Large intestine (tissue), 3 donors: ENCODE data around the gene CCDC88C. TPM values are rescaled to one million over a fixed set of nuclear protein-coding genes. Genes with fewer than 3 reads are reported as not detected.
A peak's percentile ranks its signal among the peaks of the same experiment; 100 is the strongest.

ENCODE experiments used
- DNase-seq, 2 donors: peaks; one replicate each; pipeline versions ENCODE4 v3.0.0 to v3.0.0-alpha.2; 2013
- H3K27ac ChIP-seq: one replicate; pipeline ENCODE4 v1.5.1; 2013; ENCODE audit warnings: low read length
- H3K27me3 ChIP-seq: 2 replicates; pipeline ENCODE4 v1.6.1; 2013; ENCODE audit warnings: low read length; ENCODE audit not compliant: control insufficient read depth, insufficient read depth
- H3K36me3 ChIP-seq: 2 replicates; pipeline ENCODE4 v1.6.1; 2013; ENCODE audit warnings: low read length; ENCODE audit not compliant: control insufficient read depth, insufficient read depth
- H3K4me1 ChIP-seq: one replicate; pipeline ENCODE4 v1.6.1; 2013; ENCODE audit warnings: low read length; ENCODE audit not compliant: control insufficient read depth, insufficient read depth
- H3K4me3 ChIP-seq: one replicate; pipeline ENCODE4 v1.5.1; 2013; ENCODE audit warnings: low read length
- H3K9me3 ChIP-seq: one replicate; pipeline ENCODE4 v1.6.1; 2013; ENCODE audit warnings: mild to moderate bottlenecking, low read depth, low read length, moderate library complexity; ENCODE audit not compliant: control insufficient read depth
- WGBS: methylation state at CpG from one replicate; pipeline ENCODE4 v1.1.5; 2013; ENCODE audit warnings: low lambda C conversion rate; ENCODE audit not compliant: insufficient coverage; 5-methylcytosine and 5-hydroxymethylcytosine counted together
- polyA plus RNA-seq: library from polyadenylated mRNA; unstranded; fragments of 120-200 nt; gene quantifications from one replicate; pipeline ENCODE4 v1.2.1, GENCODE V29; 2013

Gene CCDC88C
- polyA plus RNA-seq, 1 donor: 28.0 TPM

DNA sequence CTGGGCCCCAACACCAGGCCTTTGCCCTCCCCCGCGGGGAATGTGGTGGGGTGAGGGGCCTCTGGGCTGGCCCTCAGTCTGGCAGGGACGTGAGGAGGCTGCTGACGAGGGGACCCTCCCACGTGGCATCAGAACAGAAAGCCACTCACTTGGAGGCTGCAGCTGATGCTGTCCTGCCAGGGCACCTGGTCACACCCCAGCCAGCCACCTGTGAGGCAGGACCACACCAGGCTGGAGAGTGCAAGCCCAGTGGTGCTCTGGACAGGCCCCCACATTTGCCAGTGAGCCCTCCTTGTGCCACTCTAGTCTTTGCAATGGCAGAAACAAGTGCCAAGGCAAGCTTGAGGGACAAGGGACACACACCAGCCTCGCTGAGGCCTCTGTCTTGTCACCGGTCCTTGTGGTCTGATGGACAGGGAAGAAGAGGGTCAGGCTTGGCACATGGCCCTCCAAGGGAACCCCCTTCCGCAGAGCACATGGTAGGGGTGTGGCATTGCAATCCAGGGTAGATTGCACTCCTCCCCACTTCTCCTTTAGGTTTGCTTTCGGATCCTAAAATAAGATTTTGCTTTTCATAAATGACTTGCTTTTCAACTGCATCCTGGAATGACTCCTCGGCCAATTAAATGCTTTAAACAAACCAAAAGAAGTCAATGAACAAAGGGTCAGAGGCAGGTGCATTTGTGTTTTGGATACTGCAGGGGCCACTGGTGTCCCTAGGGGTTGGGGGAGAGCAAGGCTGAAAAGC is 53.7 kb downstream of the CCDC88C start:
- Histone ChIP-seq H3K4me3 (no peak overlapping the region), H3K4me1 (peaks cover 11% of the 10 kb centered on the region), H3K27ac (no peak overlapping the region), H3K9me3 (no peaks in the 10 kb centered on the region), H3K36me3 (no peaks in the 10 kb centered on the region), H3K27me3 (no peaks in the 10 kb centered on the region)
- no CpG with 5 or more reads among the region's 10 CpGs for WGBS
- DNase-seq: no peak

DNA sequence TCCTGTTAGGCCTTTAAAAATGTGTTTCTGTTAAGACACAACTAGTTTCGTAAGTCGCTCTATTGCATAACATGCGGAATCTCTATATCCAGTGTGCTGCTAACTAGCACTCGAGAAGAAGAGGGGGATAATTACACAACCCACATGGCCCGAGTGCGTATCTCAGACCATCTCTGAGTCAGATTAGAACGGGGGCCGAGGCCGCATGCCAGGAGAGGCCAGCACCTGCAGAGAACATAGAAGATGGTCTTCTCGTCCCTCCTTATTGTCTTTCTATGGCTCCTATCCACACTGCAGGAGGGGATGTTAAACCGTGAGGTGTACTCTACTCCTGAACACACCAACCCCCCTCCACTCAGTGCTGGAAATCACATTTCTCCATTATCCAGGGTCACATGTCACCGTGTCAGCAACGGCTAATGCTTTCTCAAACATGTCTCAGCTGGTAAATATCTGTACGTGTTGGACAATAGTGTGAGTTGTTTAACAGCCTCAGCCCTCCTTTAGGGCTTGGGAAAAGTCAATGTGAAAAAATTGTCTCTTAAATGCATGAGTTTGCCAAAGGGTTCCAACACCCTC is 56.3 kb downstream of the CCDC88C start:
- peak; percentile 68 to 79 for DNase-seq
- Histone ChIP-seq H3K4me1 (peaks cover 13% of the 10 kb centered on the region), H3K36me3 (peaks cover 4% of the 10 kb centered on the region), H3K4me3 (no peak overlapping the region), H3K9me3 (no peaks in the 10 kb centered on the region), H3K27ac (peak overlapping the region; percentile 65), H3K27me3 (no peaks in the 10 kb centered on the region)
- WGBS: 82% methylated on average over 2 of the region's 14 CpGs

DNA sequence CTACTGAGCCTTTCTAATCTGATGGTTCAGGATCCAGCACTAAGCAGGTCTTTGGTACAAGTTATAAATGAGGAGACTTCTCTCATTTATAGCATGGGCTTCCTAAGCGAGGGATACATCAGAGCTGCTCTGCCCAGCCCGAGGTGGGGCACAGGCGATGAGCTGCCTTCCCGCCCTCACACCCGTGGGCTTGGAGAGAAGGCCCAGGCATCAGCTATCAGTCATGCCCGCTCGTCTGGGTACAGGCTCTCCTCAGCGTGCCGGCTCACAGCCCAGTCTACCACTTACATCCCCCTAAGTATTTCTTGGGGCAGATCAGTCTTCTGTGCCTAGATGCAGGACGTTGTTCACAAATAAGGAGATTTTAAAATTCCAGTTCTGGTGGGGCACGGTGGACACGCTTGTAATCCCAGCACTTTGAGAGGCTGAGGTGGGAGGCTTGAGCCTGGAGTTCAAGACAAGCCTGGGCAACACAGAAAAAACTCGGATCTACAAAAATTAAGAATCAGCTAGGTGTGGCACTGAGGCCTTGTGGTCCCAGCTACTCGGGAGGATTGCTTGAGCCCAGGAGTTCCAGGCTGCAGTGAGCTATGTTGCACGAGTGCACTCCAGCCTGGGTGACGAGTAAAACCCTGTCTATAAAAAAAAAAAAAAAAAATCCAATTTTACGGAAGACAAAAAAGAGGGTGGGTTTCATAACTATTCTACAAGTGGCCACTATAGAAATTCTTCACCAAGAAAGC is 57.0 kb downstream of the CCDC88C start:
- WGBS: no CpG with 5 or more reads among the region's 17 CpGs
- H3K27ac ChIP-seq: peak overlapping the region; percentile 65

GRCh38 chr14:91358654-91359220 is 58.9 kb downstream of the CCDC88C start:
- no CpG with 5 or more reads among the region's 13 CpGs for WGBS
- no peak for DNase-seq
- Histone ChIP-seq H3K4me3 (no peak overlapping the region), H3K4me1 (peaks cover 13% of the 10 kb centered on the region), H3K27ac (no peak overlapping the region), H3K27me3 (no peaks in the 10 kb centered on the region), H3K9me3 (no peaks in the 10 kb centered on the region), H3K36me3 (peaks cover 4% of the 10 kb centered on the region)

More for the DNA sequence above, 57.0 kb downstream of the CCDC88C start:
- Histone ChIP-seq H3K4me3 (no peak overlapping the region), H3K4me1 (peaks cover 13% of the 10 kb centered on the region), H3K36me3 (peaks cover 4% of the 10 kb centered on the region), H3K9me3 (no peaks in the 10 kb centered on the region), H3K27me3 (no peaks in the 10 kb centered on the region)
- DNase-seq: no peak

DNA sequence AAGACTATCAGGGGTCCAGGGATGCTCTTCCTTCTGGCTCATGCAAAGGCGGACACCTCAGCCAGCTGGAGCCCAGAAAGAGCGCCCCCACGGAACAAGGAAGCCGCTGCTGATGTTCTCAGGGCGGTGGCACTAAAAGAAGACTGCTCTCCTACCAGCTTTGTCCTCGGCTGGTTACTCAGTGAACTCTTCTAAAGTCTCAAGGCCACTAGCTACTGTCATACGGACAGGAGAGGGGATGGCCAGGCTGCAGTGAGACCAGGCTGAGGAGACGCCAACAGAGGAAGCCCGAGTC is 59.6 kb downstream of the CCDC88C start:
- Histone ChIP-seq H3K27me3 (no peaks in the 10 kb centered on the region), H3K4me1 (peaks cover 18% of the 10 kb centered on the region), H3K4me3 (no peak overlapping the region), H3K36me3 (peaks cover 4% of the 10 kb centered on the region), H3K9me3 (no peaks in the 10 kb centered on the region), H3K27ac (no peak overlapping the region)
- WGBS: no CpG with 5 or more reads among the region's 9 CpGs
- no peak for DNase-seq

GRCh38 chr14:91357272-91358024 is 60.2 kb downstream of the CCDC88C start:
- Histone ChIP-seq H3K4me3 (no peak overlapping the region), H3K4me1 (peaks cover 23% of the 10 kb centered on the region), H3K36me3 (peaks cover 4% of the 10 kb centered on the region), H3K27me3 (no peaks in the 10 kb centered on the region), H3K9me3 (no peaks in the 10 kb centered on the region), H3K27ac (no peak overlapping the region)
- DNase-seq: no peak
- WGBS: no CpG with 5 or more reads among the region's 21 CpGs

- DNase-seq: no peak
- Histone ChIP-seq H3K36me3 (peaks cover 4% of the 10 kb centered on the region), H3K4me3 (no peak overlapping the region), H3K27ac (no peak overlapping the region), H3K4me1 (peaks cover 28% of the 10 kb centered on the region), H3K9me3 (no peaks in the 10 kb centered on the region), H3K27me3 (no peaks in the 10 kb centered on the region)
- 100% methylated on average over 1 of the region's 12 CpGs for WGBS
Observed at GRCh38 chr14:91356181-91356763, 61.3 kb downstream of the CCDC88C start.

DNA sequence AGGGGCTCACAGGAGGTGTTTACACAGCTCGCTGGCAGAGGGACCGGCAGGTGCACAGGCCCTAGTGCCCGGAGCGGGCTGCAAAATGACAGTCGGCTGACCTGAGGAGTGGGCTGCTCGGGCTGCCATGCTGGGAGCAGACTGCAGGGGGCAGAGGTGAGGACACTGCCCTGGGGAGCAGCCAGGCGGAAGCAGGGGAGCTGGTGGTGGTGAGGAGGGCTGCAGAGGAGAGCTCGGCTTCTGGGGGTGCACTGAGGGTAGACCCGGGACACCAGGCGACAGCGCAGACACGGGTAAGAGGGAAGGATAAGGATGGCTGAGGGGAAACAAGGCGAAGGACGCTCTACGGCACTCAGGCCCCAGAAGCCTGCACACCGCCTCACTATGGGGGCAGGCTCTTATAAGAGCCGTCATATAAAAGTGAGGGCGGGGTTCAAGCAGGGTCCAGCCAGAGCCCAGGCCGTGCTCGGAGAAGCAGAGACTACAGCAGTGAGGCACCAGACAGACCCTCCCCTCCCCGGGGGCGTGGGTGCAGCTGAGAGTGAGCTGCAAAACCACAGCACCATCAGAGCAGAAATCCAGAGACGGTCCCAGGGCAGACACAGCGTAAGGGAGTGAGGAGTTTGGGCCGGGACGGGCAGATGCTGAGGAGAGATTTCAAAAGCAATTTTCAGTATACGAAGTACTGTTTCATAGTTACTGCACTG is 62.5 kb downstream of the CCDC88C start:
- Histone ChIP-seq H3K4me3 (no peak overlapping the region), H3K36me3 (peaks cover 4% of the 10 kb centered on the region), H3K27me3 (no peaks in the 10 kb centered on the region), H3K9me3 (no peaks in the 10 kb centered on the region), H3K4me1 (peaks cover 31% of the 10 kb centered on the region), H3K27ac (no peak overlapping the region)
- WGBS: no CpG with 5 or more reads among the region's 27 CpGs
- DNase-seq: no peak

- H3K27ac ChIP-seq: no peak overlapping the region
- H3K9me3 ChIP-seq: no peaks in the 10 kb centered on the region
- H3K4me3 ChIP-seq: no peak overlapping the region
- H3K27me3 ChIP-seq: no peaks in the 10 kb centered on the region
- H3K4me1 ChIP-seq: peaks cover 32% of the 10 kb centered on the region
- no CpG with 5 or more reads among the region's 14 CpGs for WGBS
- peak in 1 of 2 donors; percentile 23 for DNase-seq
- peaks cover 4% of the 10 kb centered on the region for H3K36me3 ChIP-seq
Observed at GRCh38 chr14:91354221-91354916, 63.3 kb downstream of the CCDC88C start.
